Common myeloid progenitor, CD34-positive (primary cell): ENCODE measurements around the gene PLD4.

Experiments
- CTCF ChIA-PET: fragments of 350-600 bp; sonication (Branson Sonifier 250); formaldehyde crosslinking; loops from one replicate; lab custom pipeline; 2021; ENCODE audit warnings: antibody characterized with exemption; lab: Charles Lee
- POLR2A ChIA-PET: fragments of 350-600 bp; sonication (Branson Sonifier 250); formaldehyde crosslinking; loops from one replicate; lab custom pipeline; 2021; ENCODE audit warnings: antibody characterized with exemption; lab: Charles Lee
- DNase-seq, 3 donors: peaks; one replicate each; pipeline versions ENCODE4 v3.0.0 to v3.0.0-alpha.2; 2013
- H3K27ac ChIP-seq, 2 experiments: 1 replicate in 1 of 2; 2 replicates in 1 of 2; pipeline ENCODE4 v1.7.0; 2013; ENCODE audit warnings: inconsistent platforms in 2 of 2, low read length in 2 of 2, mild to moderate bottlenecking in 2 of 2, low read depth in 1 of 2, moderate library complexity in 1 of 2; ENCODE audit not compliant: severe bottlenecking in 2 of 2, insufficient read depth in 1 of 2, poor library complexity in 1 of 2
- H3K27me3 ChIP-seq, 5 experiments: replicated peaks in 2 of 5; 1 replicate in 3 of 5; 2 replicates in 2 of 5; pipeline versions ENCODE4 v1.6.1 to v1.7.0; 2013; ENCODE audit warnings: low read length in 4 of 5, mild to moderate bottlenecking in 2 of 5, moderate library complexity in 2 of 5, inconsistent platforms in 1 of 5; ENCODE audit not compliant: insufficient read depth in 5 of 5, control insufficient read depth in 4 of 5
- H3K36me3 ChIP-seq, 4 experiments: 1 replicate in 2 of 4; 2 replicates in 2 of 4; pipeline versions ENCODE4 v1.6.1 to v1.7.0; 2013; ENCODE audit warnings: low read length in 3 of 4, control low read depth in 1 of 4, mild to moderate bottlenecking in 1 of 4; ENCODE audit not compliant: control insufficient read depth in 4 of 4, insufficient read depth in 4 of 4
- H3K4me1 ChIP-seq, 4 experiments: 1 replicate in 3 of 4; 2 replicates in 1 of 4; pipeline versions ENCODE4 v1.6.1 to v1.7.1; 2013; ENCODE audit warnings: low read length in 3 of 4, mild to moderate bottlenecking in 3 of 4, control low read depth in 1 of 4, inconsistent platforms in 1 of 4, moderate library complexity in 1 of 4; ENCODE audit not compliant: control insufficient read depth in 4 of 4, insufficient read depth in 4 of 4; ENCODE audit errors: control extremely low read depth in 1 of 4
- H3K4me3 ChIP-seq, 7 experiments: 1 replicate in 4 of 7; 2 replicates in 3 of 7; pipeline versions ENCODE4 v1.5.1 to v1.7.0; 2013; ENCODE audit warnings: mild to moderate bottlenecking in 7 of 7, low read length in 6 of 7, moderate library complexity in 6 of 7, inconsistent platforms in 2 of 7, low read depth in 2 of 7, control low read depth in 1 of 7; ENCODE audit not compliant: insufficient read depth in 4 of 7, control insufficient read depth in 1 of 7; ENCODE audit errors: extremely low read depth in 1 of 7
- H3K9me3 ChIP-seq, 5 experiments: 1 replicate in 4 of 5; 2 replicates in 1 of 5; pipeline versions ENCODE4 v1.6.1 to v1.7.1; 2013; ENCODE audit warnings: low read length in 4 of 5, mild to moderate bottlenecking in 2 of 5, inconsistent platforms in 1 of 5, low read depth in 1 of 5, moderate library complexity in 1 of 5; ENCODE audit not compliant: control insufficient read depth in 4 of 5, insufficient read depth in 2 of 5; ENCODE audit errors: control extremely low read depth in 1 of 5
- WGBS: methylation state at CpG from one replicate; pipeline ENCODE4 v1.1.5; 2013; ENCODE audit not compliant: insufficient coverage; 5-methylcytosine and 5-hydroxymethylcytosine counted together

Gene PLD4

DNA sequence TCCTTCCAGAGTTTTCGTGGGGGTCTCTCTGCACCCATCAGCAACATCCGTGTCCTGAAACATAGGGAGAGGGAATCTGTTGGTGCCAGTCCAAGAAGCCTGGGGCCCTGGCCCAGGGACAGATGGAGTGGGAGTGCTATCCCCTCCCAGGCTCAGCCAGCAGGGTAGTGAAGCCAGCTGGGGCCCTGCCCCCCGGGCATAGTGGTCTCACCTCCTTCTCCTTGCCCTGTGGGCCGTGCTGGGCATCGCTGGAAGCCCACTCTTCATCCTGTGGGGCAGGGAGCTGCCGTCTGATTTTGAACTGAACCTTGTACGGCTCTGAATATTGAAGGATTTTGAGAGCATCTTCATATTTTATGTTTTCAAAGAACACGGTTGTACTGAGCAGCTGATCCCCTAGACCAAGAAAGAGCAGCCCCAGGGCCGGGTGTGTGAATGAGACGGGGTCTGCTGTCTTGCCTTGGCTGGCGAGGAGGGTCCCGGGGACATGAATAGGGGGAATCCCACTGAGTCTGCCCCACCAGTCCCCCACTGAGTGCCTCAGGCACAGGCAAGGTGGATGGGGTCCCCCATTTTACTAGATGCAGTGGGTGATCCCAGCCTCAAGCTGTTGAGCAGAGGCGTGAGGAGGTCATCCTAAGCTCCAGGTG, 30.2 kb downstream of the PLD4 start:
- POLR2A ChIA-PET: no interaction called here
- no peak for DNase-seq
- Histone ChIP-seq H3K36me3 (no peaks in the 10 kb centered on the region), H3K27ac (no peak overlapping the region), H3K4me3 (no peak overlapping the region), H3K27me3 (no peaks in the 10 kb centered on the region), H3K4me1 (no peaks in the 10 kb centered on the region), H3K9me3 (no peaks in the 10 kb centered on the region)
- CTCF ChIA-PET: interaction anchor here (1.0 to 2.7 kb wide), 2 partner anchors 18 kb away, joined by 5 to 8 read pairs; no protein-coding TSS in a partner anchor
- 98% methylated on average over 7 of the region's 13 CpGs for WGBS

DNA sequence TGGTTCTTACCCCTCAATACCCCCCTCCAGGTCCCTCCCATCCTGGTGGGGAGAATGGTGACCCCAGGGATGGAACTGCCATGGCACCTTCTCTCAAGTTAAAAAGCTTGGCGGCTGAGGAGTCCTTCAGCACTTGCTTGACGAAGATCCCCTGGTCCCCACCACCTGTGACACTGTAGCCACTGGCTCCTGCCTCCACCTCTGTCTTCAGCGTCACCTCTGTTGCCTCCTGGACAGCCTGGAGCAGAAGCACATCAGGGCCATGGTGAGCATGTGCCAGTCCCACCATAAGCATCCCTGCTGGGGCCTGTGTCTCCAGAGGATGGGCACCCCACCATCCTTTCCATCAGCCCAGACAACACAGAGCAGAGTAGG, 30.7 kb downstream of the PLD4 start:
- Histone ChIP-seq H3K27ac (no peak overlapping the region), H3K9me3 (no peaks in the 10 kb centered on the region)
- POLR2A ChIA-PET: no interaction called here

DNA sequence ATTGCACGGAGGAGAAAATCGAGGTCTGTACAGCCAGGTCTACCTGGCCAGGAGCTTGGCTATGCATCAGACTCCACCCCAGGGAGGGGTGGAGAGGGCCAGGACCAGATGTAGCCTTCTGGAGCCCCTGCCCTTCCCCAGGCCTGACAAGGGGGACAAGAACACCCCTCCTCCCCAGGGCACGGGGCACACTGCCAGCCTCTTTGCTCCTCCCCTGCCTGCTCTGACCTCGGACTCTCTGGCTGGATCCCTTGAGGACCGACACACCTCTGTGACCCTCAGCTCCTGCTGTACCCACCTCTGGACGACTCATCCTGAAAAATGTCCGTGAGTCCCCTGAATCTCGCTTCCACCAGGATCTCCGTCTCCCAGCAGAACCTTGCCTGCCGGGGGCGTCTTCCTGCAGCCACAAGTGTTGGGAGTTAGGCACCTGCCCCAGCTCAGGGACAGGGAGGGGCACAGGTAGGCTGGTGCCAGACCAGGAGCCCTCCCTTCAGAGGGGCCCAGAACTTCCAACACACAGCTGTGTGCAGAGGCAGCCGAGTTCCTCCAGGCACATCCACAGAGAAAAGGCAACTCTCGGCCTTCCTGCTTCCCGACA, 31.7 kb downstream of the PLD4 start:
- Histone ChIP-seq H3K9me3 (no peaks in the 10 kb centered on the region), H3K27me3 (no peaks in the 10 kb centered on the region), H3K27ac (no peak overlapping the region), H3K4me3 (no peak overlapping the region), H3K36me3 (no peaks in the 10 kb centered on the region), H3K4me1 (no peaks in the 10 kb centered on the region)
- no peak for DNase-seq
- POLR2A ChIA-PET: no interaction called here
- WGBS: 97% methylated on average over 11 of the region's 14 CpGs
- CTCF ChIA-PET: interaction anchor here (0.6 to 2.7 kb wide), 5 partner anchors 8 to 56 kb away, joined by 3 to 8 read pairs (median 3); no protein-coding TSS in a partner anchor

More for the DNA sequence above, 30.7 kb downstream of the PLD4 start:
- Histone ChIP-seq H3K36me3 (no peaks in the 10 kb centered on the region), H3K4me3 (no peak overlapping the region), H3K4me1 (no peaks in the 10 kb centered on the region), H3K27me3 (no peaks in the 10 kb centered on the region)
- 100% methylated on average over 3 of the region's 3 CpGs for WGBS
- DNase-seq: no peak
- CTCF ChIA-PET: interaction anchor here (0.9 to 2.7 kb wide), 4 partner anchors 9 to 26 kb away, joined by 3 to 8 read pairs (median 4); no protein-coding TSS in a partner anchor

DNA sequence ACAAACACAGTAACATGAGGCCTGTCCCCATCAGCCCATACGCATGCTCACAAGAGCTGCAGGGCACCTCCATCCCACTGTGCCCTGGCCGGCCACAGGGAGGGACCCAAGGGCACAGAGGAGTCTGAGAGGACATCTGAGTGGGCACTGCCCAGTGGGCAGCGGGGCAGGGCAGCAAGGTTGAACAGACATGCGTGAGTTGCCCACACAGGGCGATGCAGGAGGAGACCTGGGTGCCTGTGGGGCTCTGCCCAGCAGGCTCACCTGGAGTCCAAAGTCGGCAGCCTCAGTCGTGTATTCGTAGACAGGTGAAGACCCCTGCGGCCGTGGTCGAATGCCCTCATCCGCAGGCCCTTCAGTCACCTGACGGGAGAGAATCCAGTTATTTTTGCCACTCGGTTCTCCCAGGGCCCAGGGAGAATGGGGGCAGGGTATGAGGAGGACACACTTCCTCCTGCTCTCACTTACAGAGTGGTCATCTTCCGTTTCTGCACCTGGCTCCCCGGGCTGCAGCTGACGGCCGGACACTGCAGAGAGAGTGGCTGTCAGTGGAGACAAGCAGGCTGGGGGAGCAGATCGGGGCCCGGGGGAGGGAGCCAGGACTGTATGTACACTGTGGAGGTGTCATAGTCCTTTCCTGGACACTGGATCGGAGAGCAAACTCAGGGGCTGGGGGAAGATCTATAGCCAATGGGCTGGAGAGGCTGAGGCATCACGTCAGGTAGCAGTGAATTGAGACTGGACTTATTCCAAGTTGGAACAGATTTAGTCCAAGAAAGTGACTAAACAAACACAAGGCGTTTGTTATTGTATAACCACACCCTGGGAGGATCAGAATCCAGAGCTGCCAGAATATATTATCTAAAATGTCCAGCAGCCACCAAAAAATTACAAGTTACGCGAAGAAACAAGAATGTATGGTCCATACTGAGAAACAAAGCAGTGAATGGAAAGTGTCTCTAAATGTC, 32.8 kb downstream of the PLD4 start:
- POLR2A ChIA-PET: no interaction called here

DNA sequence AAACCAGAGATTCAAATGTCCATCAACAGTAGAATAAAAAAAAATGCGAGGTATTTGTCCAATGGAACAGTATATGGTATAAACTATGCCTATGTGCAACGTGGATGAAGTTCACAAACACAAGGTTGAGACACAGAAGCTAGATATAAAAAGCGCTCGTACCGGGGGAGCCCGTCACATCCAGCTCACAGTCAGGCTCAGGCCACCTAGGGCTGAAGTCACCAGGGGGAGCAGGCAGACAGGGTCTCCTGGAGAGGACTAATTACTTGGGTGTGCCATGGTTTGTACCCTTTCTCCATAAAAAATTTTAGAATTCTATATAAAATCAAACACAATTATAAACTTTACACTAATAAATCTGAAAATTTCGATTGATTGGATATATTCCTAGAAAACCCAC, 39.9 kb downstream of the PLD4 start:
- peaks cover 0 to 15% (median 12%) of the 10 kb centered on the region in 4 experiments for H3K4me1 ChIP-seq
- 98% methylated on average over 6 of the region's 7 CpGs for WGBS
- no peak for DNase-seq
- no peak overlapping the region for H3K27ac ChIP-seq
- H3K36me3 ChIP-seq: no peaks in the 10 kb centered on the region
- no peak overlapping the region for H3K4me3 ChIP-seq
- POLR2A ChIA-PET: interaction anchor here (0.7 kb wide), 1 partner anchor 31 kb away, joined by 3 read pairs; no protein-coding TSS in a partner anchor
- no peaks in the 10 kb centered on the region for H3K9me3 ChIP-seq
- CTCF ChIA-PET: interaction anchor here (0.6 to 6.3 kb wide), 5 partner anchors 9 to 112 kb away, joined by 3 to 44 read pairs (median 3); no protein-coding TSS in a partner anchor
- peaks cover 0 to 21% (median 6%) of the 10 kb centered on the region in 5 experiments for H3K27me3 ChIP-seq

More for the DNA sequence above, 32.8 kb downstream of the PLD4 start:
- CTCF ChIA-PET: no interaction called here
- Histone ChIP-seq H3K36me3 (no peaks in the 10 kb centered on the region), H3K27ac (no peak overlapping the region), H3K4me1 (no peaks in the 10 kb centered on the region), H3K9me3 (no peaks in the 10 kb centered on the region), H3K27me3 (no peaks in the 10 kb centered on the region), H3K4me3 (no peak overlapping the region)
- WGBS: 95% methylated on average over 21 of the region's 25 CpGs
- no peak for DNase-seq

- Histone ChIP-seq H3K27ac (no peak overlapping the region), H3K36me3 (no peaks in the 10 kb centered on the region), H3K4me1 (peaks cover 0 to 15% (median 12%) of the 10 kb centered on the region in 4 experiments), H3K27me3 (peaks cover 0 to 21% (median 6%) of the 10 kb centered on the region in 5 experiments), H3K4me3 (no peak overlapping the region), H3K9me3 (no peaks in the 10 kb centered on the region)
- ChIA-PET POLR2A (no interaction called here), CTCF (interaction anchor here (6.3 kb wide), 1 partner anchor 9 kb away, joined by 44 read pairs; no protein-coding TSS in a partner anchor)
- no peak for DNase-seq
- 100% methylated on average over 9 of the region's 13 CpGs for WGBS
Observed at GRCh38 chr14:104965561-104966231, 41.0 kb downstream of the PLD4 start.
